HG03045 (cell line): ENCODE results near the gene CREBBP.
"Not testable (repeated sequence)": the region's sequence is repeated elsewhere in the genome, so short reads cannot be mapped to it uniquely, and the experiment has no call there.

ENCODE experiments used
- ATAC-seq: cut with Tn5 transposase; IDR thresholded peaks from one replicate; pipeline ENCODE4 v1.9.1; 2021; ENCODE audit warnings: mild to moderate bottlenecking, moderate library complexity; ENCODE audit not compliant: unreplicated experiment

CREBBP gene

DNA sequence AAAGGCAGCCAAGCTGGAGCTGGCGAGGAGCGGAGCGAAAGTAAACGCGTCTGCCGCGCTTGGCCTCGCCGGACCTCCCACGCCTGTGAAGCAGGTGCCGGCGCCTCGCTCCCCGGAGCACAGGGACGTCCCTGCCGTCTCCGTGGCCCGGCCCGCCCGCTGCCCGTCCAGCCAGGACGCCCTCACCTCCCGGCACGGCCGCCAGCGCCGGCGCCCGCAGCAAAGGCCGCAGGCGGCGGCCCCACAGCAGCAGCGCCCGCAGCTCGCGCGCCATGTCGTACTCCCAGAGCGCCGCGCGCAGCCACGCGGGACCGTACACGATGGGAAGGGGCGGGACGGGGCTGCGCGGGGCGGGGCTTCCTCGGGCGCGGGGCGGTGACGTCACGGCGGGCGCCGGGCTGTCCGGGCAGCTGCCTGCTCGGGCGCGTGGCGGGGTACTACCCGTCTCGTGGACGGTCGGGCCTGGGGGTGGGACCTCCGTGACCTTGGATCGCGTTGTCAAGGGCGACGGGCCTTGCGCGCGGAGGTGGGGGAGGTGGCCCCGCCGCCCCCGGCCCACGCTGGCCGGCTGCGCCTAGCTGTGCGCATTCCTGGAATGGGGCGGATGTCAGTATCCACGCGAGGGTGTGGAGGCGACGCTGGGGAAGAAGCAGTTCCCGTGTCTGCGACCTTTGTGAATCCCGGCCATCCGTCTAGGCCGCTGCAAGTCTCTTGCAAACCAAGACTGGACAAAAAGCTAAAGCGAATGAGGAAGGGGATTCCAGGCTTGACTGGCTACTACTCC, 163.1 kb downstream of the CREBBP start, which contains the start of gene TRAP1:
Gene TRAP1 (minus strand): TSS at position 290 of the 784 bp plus-strand sequence. CDS start 16 bp downstream, at position 274.
- peak; percentile 82 for ATAC-seq

DNA sequence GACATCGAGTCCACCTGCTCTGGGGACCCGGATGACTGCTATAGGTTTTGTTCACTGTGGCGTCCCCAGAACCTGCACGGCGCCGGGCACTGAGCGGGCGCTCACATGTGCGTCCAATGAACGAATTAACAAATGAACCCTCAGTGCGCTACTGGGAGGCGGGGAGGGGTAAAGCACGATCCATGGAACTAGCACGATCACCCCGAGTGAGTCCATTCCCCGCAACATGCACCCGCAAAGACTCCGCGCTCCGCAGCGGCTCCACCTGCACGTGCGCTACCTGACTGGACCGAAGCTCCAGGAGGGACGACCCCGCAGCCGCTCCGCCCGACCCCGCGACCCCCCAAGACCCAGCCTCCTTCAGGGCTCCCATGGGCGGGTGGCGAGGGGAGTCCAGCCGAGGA, 163.7 kb downstream of the CREBBP start:
- peak; percentile 12 for ATAC-seq

DNA sequence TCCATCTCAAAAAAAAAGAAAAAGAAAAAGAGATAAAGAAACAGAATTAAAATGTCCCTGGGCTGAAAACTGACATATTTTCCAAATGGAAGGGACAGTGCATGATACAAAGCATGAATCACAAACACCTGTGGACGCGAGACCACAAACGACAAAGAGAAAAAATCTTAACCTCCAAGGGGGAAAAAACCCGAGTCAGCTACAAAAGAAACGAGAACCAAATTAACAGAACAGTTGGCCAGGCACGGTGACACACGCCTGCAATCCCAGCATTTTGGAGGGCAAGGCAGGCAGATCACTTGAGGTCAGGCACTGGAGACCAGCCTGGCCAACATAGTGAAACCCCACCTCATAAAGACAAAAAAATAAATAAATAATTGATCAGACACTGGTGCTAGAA, 165.1 kb downstream of the CREBBP start:
- ATAC-seq: no peak

DNA sequence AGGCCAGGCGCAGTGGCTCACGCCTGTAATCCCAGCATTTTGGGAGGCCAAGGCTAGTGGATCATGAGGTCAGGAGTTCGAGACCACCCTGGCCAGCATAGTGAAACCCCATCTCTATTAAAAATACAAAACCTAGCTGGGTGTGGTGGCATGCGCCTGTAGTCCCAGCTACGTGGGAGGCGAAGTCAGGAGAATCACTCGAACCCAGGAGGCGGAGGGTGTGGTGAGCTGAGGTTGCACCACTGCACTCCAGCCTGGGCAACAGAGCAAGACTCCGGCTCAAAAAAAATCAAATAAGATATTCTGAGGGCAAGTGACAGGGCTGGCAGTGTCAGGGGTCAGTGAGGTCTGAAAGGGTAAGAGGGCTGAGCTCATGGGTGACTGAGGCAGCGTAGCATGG, 166.1 kb downstream of the CREBBP start:
- not testable (repeated sequence) for ATAC-seq

DNA sequence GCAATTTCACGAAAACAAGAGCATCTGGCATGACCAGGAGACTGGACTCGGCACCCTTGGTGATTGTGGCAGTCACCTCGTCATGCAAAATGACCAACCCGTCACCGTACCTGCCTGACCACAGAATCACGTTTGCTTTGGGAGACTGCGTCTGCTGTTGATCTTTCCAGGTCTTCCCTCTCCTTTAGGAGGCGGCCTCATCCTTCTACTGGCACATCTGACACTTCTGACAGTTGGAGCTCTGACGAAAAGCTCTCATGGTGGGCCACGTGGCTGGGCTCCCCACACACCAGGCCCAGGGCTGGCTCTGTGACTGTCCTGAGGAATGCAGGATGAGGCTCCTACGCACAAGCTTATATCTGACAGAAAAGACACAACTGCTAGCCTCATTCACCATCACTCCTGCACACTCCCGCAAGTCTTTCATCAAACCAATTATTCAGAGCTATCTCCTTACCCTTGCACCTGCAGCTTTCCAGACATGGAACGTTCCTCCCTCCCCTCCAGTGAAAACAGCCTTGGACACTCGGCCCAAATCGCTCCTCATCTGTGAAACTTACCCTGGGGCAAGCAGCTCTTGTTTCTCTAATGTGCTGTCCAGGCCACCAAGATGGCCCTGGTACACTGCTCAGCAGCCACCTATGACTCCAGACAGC, 166.8 kb downstream of the CREBBP start:
- ATAC-seq: no peak

DNA sequence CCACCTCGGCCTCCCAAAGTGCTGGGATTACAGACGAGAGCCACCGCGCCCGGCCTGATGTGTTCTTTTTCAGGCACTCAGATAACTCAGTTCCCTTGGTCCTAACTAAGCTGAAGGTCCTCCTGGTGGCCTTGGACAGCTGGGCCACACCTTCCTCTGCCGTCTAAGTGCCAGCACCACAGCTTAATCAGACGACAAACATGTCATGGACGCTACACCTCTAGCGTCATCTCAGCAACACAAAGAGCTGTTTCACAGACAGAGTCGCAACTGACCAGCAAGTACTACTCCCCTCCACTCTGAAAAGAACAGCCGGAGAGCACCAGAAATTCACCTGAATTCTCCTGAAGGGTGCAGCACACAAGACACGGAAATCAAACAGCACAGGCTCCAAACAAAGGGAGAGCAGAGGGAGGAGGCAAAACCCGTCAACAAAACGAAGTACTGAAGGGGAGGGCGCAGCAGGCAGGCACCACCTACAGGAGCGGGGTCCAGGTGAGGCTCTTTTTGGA, 167.6 kb downstream of the CREBBP start:
- no peak for ATAC-seq

DNA sequence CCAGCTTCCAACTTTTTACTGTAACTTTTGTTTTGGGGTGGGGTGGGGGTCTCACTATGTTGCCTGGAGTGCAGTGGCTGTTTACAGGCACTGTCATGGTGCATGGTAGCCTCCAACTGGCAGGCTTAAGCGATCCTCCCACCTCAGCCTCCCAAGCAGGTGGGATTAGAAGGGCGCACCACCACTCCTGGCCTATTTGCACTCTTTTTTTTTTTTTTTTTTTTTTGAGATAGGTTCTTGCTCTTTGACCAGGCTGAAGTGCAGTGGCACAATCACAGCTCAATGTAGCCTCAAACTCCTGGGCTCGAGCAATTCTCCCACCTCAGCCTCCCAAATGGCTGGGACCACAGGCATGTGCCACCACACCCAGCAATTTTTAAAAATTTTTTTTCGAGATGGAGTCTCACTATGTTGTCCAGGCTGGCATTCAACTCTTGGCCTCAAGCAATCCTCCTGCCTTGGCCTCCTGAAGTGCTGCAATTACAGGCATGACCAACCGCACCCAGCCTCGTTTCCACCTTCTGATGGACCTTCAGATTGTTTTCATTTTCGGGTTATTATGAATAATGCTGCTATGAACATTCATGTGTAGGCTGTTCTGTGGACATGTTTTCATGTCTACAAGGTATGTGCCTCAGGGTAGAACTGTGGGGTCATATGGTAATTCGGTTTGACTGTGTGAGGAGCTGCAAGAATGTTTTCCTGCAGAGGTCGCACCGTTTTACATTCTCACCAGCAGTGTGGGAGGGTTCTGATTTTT, 174.1 kb downstream of the CREBBP start:
- ATAC-seq: no peak

DNA sequence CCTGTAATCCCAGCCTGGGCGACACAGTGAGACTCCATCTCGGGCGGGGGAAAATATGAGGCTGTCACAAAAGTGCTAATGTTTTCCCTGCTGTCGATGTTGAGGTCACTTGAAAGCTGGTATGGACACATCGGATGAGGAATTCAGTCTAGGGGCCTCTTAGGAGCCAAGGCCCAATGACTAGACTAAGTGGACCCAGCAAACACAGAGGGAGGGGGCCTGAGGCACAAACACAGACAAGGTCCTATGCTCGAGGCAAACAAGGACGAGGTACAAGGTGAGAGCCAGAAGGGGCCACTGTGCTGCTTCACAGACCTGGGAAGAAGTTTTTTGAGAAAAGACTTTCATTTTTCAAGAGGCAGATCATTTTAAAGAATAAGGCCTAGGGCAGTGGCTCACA, 178.4 kb downstream of the CREBBP start:
- ATAC-seq: no peak

DNA sequence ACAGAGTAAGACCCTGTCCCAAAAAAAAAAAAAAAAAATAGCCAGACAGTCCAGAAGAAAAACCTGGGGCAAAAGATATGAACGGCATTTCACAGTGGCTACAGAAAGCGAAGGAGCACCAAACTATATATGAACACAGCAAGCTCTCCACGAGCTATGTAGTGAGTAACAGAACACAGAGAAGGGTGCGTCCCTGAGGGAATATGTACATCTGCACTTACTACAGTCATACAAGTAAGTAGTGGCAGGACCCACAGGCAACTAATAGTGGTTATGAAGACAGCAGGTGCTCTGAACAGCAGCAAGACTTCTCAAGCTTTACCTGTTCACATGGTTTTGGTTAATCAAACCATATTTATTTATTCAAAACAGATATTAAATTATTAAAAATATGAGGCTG, 179.0 kb downstream of the CREBBP start:
- ATAC-seq: no peak

DNA sequence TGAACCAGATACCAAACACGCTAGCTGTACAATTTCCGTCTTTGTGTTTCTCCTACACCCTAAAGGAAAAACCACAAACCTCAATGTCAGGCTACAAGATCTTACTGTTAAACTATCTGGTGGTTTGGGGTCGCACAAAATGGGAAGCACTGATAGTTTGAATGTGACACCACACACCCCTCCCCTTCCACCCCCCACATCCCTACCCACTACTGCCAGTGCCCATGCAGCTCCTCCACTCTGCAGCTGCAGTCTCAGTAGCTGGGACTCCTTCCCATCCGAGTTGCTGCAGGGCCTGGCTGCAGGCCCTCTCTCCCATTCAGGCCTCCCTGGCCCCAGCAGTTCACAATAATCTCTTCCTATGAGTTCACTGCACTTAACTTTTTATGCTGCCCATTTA, 181.6 kb downstream of the CREBBP start:
- no peak for ATAC-seq

DNA sequence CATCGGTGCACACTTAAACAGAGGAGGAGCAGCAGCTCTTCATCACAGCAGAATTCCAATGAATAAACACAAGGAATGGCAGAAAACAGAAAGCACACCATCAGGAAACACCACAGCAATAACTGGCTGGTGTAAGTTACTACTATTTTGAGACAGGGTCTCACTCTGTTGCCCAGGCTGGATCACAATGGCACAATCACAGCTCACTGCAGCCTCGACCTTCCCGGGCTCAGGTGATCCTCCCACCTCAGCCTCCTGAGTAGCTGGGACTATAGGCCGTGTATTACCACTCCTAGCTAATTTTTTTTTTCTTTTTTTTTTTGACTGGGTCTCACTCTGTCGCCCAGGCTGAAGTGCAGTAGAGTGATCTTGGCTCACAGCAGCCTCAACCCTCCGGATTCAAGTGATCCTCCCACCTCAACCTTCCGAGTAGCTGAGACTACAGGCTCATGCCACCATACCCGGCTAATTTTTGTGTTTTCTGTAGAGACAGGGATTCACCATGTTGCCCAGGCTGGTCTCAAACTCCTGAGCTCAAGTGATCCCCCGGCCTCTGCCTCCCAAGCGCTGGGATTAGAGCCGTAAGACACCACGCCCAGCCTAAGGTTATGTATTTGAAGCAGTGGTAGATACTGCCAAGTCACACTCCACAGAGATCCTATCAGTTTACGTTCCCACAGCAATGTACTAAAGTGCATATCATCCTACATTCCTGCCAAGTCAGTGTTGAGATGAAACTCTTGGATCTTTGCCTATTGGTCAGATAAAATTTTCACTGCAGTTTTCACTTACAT, 183.9 kb downstream of the CREBBP start:
- no peak for ATAC-seq

DNA sequence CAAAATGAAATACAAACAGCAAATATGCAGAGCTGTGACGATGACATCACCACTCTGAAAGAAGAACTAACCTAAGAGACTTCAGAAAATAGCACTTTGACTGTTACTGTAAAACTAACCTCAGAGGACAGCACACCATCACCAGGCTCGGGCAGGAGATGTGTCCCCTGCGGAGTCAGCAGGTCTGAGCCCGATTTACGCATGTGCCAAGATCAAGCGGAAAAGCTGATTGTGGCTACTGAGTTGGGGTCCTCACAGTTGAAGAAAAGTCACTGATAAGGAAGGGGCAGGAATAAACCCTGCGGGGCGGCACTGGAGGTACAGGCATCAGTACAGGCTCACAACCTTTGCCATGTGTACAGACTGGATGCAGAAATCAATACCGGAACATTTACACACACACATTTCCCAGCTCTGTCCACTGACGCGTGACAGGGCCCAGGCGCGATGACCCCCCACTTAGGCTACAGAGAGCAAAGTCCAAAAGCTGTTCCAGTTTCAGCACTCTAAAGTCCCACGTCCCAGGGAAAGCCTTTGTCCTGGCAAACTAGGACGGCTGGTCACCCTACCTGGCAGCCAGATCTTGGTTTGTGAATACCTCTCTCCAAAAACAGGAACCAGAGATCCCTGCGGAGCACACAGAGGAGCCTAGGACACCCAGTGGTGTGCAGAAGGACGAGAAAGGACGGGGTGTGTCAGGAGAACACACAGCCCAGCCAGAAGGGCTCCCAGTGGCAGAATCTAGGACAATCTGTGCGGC, 184.7 kb downstream of the CREBBP start:
- ATAC-seq: no peak

DNA sequence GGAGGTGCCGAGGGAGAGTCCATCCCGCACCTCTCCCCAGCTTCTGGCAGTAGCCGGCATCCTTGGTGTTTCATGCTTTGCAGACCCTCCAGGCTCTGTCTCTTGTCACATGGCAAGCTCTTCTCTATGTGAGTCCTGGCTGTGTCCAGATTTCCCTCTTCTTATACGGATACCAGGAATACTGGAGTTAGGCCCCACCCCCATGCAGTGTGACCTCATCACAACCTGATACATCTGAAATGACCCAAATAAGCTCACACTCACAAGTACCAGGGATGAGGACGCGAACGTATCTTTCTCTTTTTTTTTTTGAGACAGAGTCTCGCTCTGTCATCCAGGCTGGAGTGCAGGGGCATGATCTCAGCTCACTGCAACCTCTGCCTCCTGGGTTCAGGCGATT, 186.5 kb downstream of the CREBBP start:
- ATAC-seq: no peak

DNA sequence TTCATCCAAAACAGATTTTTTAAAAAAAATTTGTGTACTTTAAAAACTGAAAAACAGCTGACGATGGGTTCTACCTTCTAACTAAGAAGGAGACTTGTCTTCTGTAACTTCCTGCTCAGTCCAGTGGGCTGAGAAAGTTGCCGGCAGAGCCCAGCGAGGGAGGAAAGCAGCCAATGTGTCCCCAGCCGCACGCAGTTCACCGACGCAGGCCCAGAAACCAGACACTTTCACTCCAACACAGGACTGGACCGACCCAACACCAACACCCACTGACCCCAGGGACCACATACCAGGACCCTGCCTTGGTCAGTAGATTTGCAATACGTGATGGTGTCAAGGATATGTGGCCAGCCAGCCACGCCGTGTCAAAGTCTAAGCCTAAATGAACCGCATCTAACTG, 188.8 kb downstream of the CREBBP start:
- ATAC-seq: no peak

DNA sequence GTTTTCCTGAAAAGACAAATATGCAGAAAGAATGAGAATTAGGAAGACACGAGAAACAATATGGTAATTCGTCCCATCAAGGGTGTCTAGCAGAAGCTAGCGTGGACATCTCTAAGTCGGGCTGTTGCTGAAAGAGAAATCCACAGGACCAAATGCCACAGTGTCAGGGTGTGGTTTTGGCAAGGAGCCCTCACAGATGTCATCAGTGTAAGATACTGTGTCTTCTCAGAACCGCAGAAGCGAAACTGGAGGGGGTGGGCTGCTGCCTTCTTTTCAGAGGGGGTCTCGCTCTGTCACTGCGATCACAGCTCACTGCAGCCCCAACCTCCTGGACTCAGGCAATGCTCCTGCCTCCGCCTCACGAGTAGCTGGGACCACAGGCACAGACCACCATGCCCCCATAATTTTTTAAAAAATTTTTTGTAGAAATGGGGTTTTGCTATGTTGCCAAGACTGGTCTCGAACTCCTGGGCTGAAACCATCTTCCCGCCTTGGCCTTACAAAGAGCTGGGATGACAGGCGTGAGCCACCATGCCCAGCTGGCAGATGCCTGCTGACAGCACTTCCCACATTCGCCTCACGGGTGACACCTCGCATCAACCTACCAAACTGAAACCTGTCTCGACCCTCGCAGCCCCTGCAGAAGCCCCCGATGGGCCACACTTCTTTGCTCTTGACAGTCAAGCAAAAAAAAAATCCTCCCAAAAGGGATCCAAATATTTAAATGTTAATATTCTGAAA, 189.4 kb downstream of the CREBBP start:
- ATAC-seq: no peak

DNA sequence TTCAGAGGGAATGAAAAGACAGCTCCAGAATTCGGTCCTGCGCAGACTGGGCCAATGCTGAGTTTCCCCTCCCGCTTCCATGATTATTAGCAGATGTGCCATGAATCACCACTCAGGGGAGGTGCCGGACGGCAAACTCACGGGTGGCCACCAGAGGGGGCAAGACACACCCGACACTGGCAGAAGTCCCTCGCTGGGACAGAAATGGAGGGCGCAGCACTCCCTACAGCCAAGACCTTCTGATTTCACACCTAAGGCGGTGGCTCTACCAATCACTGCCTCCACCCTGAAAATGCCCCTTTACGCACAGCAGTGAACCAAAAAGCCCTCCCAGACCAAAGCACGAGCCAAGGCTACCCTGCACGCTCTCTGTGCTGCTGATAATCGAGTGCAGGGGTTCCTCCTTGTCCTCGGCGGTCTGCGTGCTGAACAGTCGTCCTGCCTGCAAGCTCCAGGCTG, 190.0 kb downstream of the CREBBP start:
- no peak for ATAC-seq

DNA sequence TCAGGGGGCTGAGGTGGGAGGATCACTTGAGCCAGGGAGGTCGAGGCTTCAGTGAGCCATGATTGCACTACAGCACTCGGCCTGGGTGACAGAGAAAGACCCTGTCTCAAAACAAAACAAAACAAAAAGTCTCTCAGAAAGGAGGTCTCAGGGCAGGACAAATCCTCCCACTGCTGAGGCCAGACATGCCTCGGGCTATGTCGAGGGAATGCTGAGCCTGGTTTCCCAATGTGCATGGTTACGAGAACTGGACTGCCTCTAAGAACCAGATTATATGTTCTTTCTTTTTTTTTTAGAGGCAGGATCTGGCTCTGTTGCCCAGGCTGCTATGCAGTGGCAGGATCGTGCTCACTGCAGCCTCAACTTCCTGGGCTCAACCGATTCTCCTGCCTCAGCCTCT, 190.8 kb downstream of the CREBBP start:
- no peak for ATAC-seq

DNA sequence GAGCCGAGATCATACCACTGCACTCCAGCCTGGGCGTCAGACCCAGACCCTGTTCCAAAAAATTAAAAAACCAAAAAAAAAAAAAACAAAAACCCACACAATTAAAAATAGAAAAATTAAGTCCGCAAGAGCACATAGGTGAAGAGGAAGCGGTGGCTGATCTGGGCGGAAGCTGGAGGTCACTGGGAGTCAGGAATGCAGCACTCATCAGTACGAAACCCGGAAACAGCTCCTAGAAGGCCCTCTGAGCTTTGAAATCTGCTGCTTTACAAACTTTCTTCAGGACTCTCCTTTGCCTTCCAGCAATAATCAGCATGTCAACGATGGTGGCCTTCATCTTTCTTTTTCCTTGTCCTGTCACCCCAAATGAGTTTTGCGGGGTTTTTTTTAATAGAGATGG, 192.7 kb downstream of the CREBBP start:
- no peak for ATAC-seq

DNA sequence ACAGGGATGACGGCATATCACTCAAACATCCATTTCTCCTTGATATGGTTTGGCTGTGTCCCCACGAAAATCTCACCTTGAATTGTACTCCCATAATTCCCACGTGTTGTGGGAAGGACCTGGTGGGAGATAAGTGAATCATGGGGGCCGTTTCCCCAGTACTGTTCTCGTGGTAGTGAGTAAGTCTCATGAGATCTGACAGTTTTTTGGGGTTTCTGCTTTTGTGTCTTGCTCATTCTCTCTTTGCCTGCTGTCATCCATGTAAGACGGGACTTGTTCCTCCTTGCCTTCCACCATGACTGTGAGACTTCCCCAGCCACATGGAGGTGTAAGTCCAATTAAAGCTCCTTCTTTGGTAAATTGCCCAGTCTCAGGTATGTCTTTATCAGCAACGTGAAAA, 193.5 kb downstream of the CREBBP start:
- no peak for ATAC-seq
